ENCODE data around the gene NLK. TPM values are rescaled to one million over a fixed set of nuclear protein-coding genes. Genes with fewer than 3 reads are reported as not detected.
"Not testable (repeated sequence)": the region's sequence is repeated elsewhere in the genome, so short reads cannot be mapped to it uniquely, and the experiment has no call there.

NLK gene
- polyA plus RNA-seq, 2 donors: 3.1 to 4.4 TPM

DNA sequence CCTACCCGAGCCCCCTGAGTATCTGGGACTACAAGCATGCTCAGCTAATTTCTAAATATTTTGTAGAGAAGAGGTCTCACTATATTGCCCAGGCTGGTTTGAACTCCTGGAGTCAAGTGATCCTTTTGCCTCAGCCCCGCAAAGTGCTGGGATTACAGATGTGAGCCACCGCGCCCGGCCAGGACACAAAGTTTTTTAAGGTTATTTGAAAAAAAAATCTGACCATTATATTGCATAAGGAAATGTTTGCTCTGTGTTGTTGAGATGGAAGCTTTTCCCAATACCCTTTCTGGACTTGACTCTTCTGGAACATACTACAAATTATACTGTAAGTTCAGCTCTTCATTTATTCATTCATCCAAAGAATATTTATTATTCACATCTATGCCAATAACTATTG lies 143.2 kb downstream of the NLK start:
- no peak overlapping the region for H3K27ac ChIP-seq (ENCODE audit: low read depth in 2 of 2, low read length in 1 of 2)
- no peaks in the 10 kb centered on the region for H3K36me3 ChIP-seq (ENCODE audit: control insufficient read depth in 2 of 2, insufficient read depth in 2 of 2, low read length in 1 of 2)
- H3K27me3 ChIP-seq (ENCODE audit: control insufficient read depth in 1 of 2, insufficient read depth in 2 of 2, low read length in 2 of 2): no peaks in the 10 kb centered on the region
- 96 to 97% methylated on average over 5 of the region's 5 CpGs for WGBS, 2 donors
- H3K4me1 ChIP-seq (ENCODE audit: control insufficient read depth in 2 of 2, insufficient read depth in 2 of 2, low read length in 1 of 2): no peaks in the 10 kb centered on the region
- no peaks in the 10 kb centered on the region for H3K9me3 ChIP-seq (ENCODE audit: control insufficient read depth in 2 of 2, insufficient read depth in 1 of 2, low read depth in 1 of 2, low read length in 1 of 2)
- H3K4me3 ChIP-seq (ENCODE audit: low read depth in 1 of 2, low read length in 2 of 2): no peak overlapping the region

DNA sequence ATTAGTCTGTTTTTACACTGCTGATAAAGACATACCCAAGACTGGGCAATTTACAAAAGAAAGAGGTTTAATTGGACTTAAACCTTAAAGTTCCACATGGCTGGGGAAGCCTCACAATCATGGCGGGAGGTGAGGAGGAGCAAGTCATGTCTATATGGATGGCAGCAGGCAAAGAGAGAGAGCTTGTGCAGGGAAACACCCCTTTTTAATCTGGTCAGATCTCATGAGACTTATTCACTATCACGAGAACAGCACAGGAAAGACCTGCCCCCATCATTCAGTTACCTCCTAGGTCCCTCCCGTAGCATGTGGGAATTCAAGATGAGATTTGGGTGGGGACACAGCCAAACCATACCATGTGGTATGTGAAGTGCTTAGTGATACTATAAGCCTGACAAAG lies 144.0 kb downstream of the NLK start:
- WGBS, 2 donors: 97 to 100% methylated on average over 3 of the region's 3 CpGs
- not testable (repeated sequence) for H3K27ac ChIP-seq (ENCODE audit: low read depth in 2 of 2, low read length in 1 of 2); H3K4me3 ChIP-seq (ENCODE audit: low read depth in 1 of 2, low read length in 2 of 2)

DNA sequence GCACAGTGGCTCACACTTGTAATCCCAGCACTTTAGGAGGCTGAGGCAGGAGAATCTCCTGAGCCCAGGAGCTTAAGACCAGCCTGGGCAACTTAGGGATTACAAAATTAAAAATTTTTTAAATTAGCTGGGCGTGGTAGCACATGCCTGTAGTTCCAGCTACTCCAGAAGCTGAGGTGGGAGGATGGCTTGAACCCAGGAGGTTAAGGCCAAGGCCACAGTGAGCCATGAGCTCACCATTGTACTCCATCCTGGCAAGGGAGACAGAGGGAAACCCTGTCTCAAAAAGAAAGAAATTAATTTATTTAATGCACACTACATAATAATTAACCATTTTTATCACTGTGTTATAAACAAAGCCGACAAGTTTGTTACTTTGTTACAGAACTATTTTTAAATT lies 145.5 kb downstream of the NLK start:
- H3K4me3 ChIP-seq (ENCODE audit: low read depth in 1 of 2, low read length in 2 of 2): no peak overlapping the region
- no peaks in the 10 kb centered on the region for H3K27me3 ChIP-seq (ENCODE audit: control insufficient read depth in 1 of 2, insufficient read depth in 2 of 2, low read length in 2 of 2)
- WGBS, 2 donors: 70 to 80% methylated on average over 2 of the region's 2 CpGs
- no peaks in the 10 kb centered on the region for H3K9me3 ChIP-seq (ENCODE audit: control insufficient read depth in 2 of 2, insufficient read depth in 1 of 2, low read depth in 1 of 2, low read length in 1 of 2)
- no peak overlapping the region for H3K27ac ChIP-seq (ENCODE audit: low read depth in 2 of 2, low read length in 1 of 2)
- H3K36me3 ChIP-seq (ENCODE audit: control insufficient read depth in 2 of 2, insufficient read depth in 2 of 2, low read length in 1 of 2): no peaks in the 10 kb centered on the region
- H3K4me1 ChIP-seq (ENCODE audit: control insufficient read depth in 2 of 2, insufficient read depth in 2 of 2, low read length in 1 of 2): no peaks in the 10 kb centered on the region

More for the DNA sequence above, 144.0 kb downstream of the NLK start:
- not testable (repeated sequence) for H3K4me1 ChIP-seq (ENCODE audit: control insufficient read depth in 2 of 2, insufficient read depth in 2 of 2, low read length in 1 of 2); H3K9me3 ChIP-seq (ENCODE audit: control insufficient read depth in 2 of 2, insufficient read depth in 1 of 2, low read depth in 1 of 2, low read length in 1 of 2); H3K27me3 ChIP-seq (ENCODE audit: control insufficient read depth in 1 of 2, insufficient read depth in 2 of 2, low read length in 2 of 2); H3K36me3 ChIP-seq (ENCODE audit: control insufficient read depth in 2 of 2, insufficient read depth in 2 of 2, low read length in 1 of 2)

DNA sequence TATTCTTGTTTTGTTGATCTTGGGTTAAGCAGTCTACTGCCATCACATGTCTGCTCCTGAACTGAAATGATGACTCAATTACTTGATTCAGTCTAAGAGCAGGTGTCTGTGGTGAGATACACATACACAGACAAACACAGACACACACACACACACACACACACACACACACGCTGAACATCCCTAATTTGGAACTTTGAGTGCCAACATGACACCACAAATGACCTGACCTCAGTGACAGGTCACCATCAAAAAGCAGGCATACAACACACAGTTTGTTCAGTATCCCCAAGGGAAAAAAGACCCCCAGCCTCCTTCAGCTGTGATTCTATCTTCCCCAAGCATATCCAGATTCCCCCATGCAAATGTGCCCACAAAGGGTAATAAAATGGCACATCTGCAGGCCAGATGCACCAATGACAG lies 146.4 kb downstream of the NLK start:
- no peaks in the 10 kb centered on the region for H3K9me3 ChIP-seq (ENCODE audit: control insufficient read depth in 2 of 2, insufficient read depth in 1 of 2, low read depth in 1 of 2, low read length in 1 of 2)
- H3K27ac ChIP-seq (ENCODE audit: low read depth in 2 of 2, low read length in 1 of 2): no peak overlapping the region
- no peaks in the 10 kb centered on the region for H3K27me3 ChIP-seq (ENCODE audit: control insufficient read depth in 1 of 2, insufficient read depth in 2 of 2, low read length in 2 of 2)
- no peaks in the 10 kb centered on the region for H3K4me1 ChIP-seq (ENCODE audit: control insufficient read depth in 2 of 2, insufficient read depth in 2 of 2, low read length in 1 of 2)
- no peaks in the 10 kb centered on the region for H3K36me3 ChIP-seq (ENCODE audit: control insufficient read depth in 2 of 2, insufficient read depth in 2 of 2, low read length in 1 of 2)
- WGBS, 2 donors: 47 to 50% methylated on average over 1 of the region's 1 CpG
- no peak overlapping the region for H3K4me3 ChIP-seq (ENCODE audit: low read depth in 1 of 2, low read length in 2 of 2)

DNA sequence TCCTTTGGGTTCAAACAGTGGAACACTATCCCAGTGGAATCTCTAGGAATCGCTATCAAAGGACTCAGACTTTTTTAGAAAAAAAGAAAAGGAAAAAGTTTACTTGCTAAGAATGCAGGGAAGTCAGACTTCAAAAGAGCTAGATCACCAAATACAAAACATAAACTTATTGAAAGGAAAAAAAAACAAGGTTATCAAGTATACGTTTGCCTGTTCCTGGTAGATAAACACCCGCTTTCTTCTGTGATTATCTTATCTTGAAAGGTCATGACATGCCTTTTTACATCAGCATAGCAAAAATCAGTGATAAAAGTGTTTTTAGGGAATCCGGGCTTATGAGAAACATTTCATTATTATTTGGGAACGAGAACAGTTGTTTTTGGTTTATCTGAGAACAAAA lies 147.2 kb downstream of the NLK start:
- no peaks in the 10 kb centered on the region for H3K36me3 ChIP-seq (ENCODE audit: control insufficient read depth in 2 of 2, insufficient read depth in 2 of 2, low read length in 1 of 2)
- WGBS, 2 donors: 63 to 74% methylated on average over 5 of the region's 5 CpGs
- H3K4me3 ChIP-seq (ENCODE audit: low read depth in 1 of 2, low read length in 2 of 2): no peak overlapping the region
- H3K9me3 ChIP-seq (ENCODE audit: control insufficient read depth in 2 of 2, insufficient read depth in 1 of 2, low read depth in 1 of 2, low read length in 1 of 2): no peaks in the 10 kb centered on the region
- no peaks in the 10 kb centered on the region for H3K27me3 ChIP-seq (ENCODE audit: control insufficient read depth in 1 of 2, insufficient read depth in 2 of 2, low read length in 2 of 2)
- H3K27ac ChIP-seq (ENCODE audit: low read depth in 2 of 2, low read length in 1 of 2): no peak overlapping the region
- no peaks in the 10 kb centered on the region for H3K4me1 ChIP-seq (ENCODE audit: control insufficient read depth in 2 of 2, insufficient read depth in 2 of 2, low read length in 1 of 2)

DNA sequence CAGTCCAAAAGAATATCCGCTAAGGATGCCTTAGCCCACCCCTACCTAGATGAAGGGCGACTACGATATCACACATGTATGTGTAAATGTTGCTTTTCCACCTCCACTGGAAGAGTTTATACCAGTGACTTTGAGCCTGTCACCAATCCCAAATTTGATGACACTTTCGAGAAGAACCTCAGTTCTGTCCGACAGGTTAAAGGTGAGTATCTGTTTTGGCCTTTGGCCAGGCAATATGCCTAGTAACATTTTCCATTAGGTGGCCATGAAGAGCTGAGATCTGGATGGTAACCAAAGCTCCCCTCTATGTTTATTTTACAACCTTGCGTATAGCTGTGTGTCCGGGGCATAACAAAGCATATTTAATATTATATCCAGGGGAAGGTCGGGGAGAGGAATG lies 148.5 kb downstream of the NLK start:
- Histone ChIP-seq H3K4me1 (ENCODE audit: control insufficient read depth in 2 of 2, insufficient read depth in 2 of 2, low read length in 1 of 2) (no peaks in the 10 kb centered on the region), H3K27ac (ENCODE audit: low read depth in 2 of 2, low read length in 1 of 2) (no peak overlapping the region), H3K36me3 (ENCODE audit: control insufficient read depth in 2 of 2, insufficient read depth in 2 of 2, low read length in 1 of 2) (peaks cover 0 to 2% of the 10 kb centered on the region in 2 donors), H3K9me3 (ENCODE audit: control insufficient read depth in 2 of 2, insufficient read depth in 1 of 2, low read depth in 1 of 2, low read length in 1 of 2) (no peaks in the 10 kb centered on the region), H3K4me3 (ENCODE audit: low read depth in 1 of 2, low read length in 2 of 2) (no peak overlapping the region), H3K27me3 (ENCODE audit: control insufficient read depth in 1 of 2, insufficient read depth in 2 of 2, low read length in 2 of 2) (no peaks in the 10 kb centered on the region)
- WGBS, 2 donors: 90 to 95% methylated on average over 8 of the region's 8 CpGs

DNA sequence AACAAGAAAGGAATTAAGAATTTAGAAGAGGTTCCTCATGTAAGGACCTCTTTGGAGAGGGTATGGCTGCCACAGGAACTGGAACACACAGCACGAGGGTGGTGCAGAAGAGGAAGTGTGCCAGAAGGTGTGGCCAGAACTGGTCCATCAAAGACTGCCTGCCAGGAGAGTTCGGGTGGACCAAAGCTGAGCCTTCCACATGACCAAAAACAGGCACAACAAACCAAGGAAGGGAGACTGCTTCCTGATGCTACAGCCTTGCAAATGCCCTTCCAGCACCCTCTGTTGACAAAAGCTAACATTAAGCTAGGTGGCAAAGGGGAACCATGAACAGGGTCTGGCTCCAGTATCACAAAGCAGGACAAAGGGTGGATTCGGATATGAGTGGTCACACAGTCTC lies 150.8 kb downstream of the NLK start:
- H3K27me3 ChIP-seq (ENCODE audit: control insufficient read depth in 1 of 2, insufficient read depth in 2 of 2, low read length in 2 of 2): no peaks in the 10 kb centered on the region
- H3K9me3 ChIP-seq (ENCODE audit: control insufficient read depth in 2 of 2, insufficient read depth in 1 of 2, low read depth in 1 of 2, low read length in 1 of 2): no peaks in the 10 kb centered on the region
- H3K27ac ChIP-seq (ENCODE audit: low read depth in 2 of 2, low read length in 1 of 2): no peak overlapping the region
- no peak overlapping the region for H3K4me3 ChIP-seq (ENCODE audit: low read depth in 1 of 2, low read length in 2 of 2)
- WGBS, 2 donors: 42 to 50% methylated on average over 3 of the region's 3 CpGs
- no peaks in the 10 kb centered on the region for H3K4me1 ChIP-seq (ENCODE audit: control insufficient read depth in 2 of 2, insufficient read depth in 2 of 2, low read length in 1 of 2)
- H3K36me3 ChIP-seq (ENCODE audit: control insufficient read depth in 2 of 2, insufficient read depth in 2 of 2, low read length in 1 of 2): peaks cover 0 to 2% of the 10 kb centered on the region in 2 donors

DNA sequence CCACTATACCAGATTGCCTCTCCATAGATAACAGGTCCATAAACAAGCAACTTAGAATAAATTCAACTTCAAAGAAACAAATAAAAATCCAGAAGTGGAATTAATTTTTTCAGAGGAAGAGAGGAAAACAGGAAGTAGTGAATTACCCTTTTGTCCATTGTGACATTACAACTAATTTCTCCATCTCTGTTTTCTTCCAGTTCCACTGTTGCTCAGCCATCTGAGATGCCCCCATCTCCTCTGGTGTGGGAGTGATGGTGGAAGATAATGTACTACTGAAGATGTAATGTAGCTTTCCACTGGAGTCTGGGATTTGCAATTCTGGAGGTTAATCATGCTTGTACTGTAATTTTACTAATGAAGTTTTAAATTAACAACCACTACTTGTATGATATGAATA lies 151.9 kb downstream of the NLK start:
- Histone ChIP-seq H3K27ac (ENCODE audit: low read depth in 2 of 2, low read length in 1 of 2) (no peak overlapping the region), H3K36me3 (ENCODE audit: control insufficient read depth in 2 of 2, insufficient read depth in 2 of 2, low read length in 1 of 2) (peaks cover 0 to 2% of the 10 kb centered on the region in 2 donors), H3K9me3 (ENCODE audit: control insufficient read depth in 2 of 2, insufficient read depth in 1 of 2, low read depth in 1 of 2, low read length in 1 of 2) (no peaks in the 10 kb centered on the region), H3K4me1 (ENCODE audit: control insufficient read depth in 2 of 2, insufficient read depth in 2 of 2, low read length in 1 of 2) (no peaks in the 10 kb centered on the region), H3K4me3 (ENCODE audit: low read depth in 1 of 2, low read length in 2 of 2) (no peak overlapping the region), H3K27me3 (ENCODE audit: control insufficient read depth in 1 of 2, insufficient read depth in 2 of 2, low read length in 2 of 2) (no peaks in the 10 kb centered on the region)

DNA sequence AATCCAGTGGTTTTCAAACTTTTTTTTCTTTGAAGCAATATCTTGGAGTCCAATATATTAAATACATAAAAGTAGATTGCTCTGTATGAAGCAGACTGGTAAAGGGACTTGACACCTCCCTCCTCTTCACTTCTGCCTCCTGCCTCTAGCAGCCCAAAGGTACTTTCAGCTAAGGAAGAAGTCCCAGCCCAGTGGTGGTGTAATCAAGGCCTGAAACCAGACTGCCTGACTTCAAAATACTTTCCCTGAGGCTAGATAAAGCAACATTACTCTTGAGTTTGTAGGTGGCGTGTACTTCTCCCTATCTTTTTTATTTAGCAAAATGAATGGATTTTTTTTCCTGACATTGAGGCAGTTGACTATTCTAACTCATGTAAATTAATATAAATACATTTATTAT lies 154.2 kb downstream of the NLK start:
- Histone ChIP-seq H3K9me3 (ENCODE audit: control insufficient read depth in 2 of 2, insufficient read depth in 1 of 2, low read depth in 1 of 2, low read length in 1 of 2) (no peaks in the 10 kb centered on the region), H3K27me3 (ENCODE audit: control insufficient read depth in 1 of 2, insufficient read depth in 2 of 2, low read length in 2 of 2) (no peaks in the 10 kb centered on the region), H3K4me3 (ENCODE audit: low read depth in 1 of 2, low read length in 2 of 2) (no peak overlapping the region), H3K4me1 (ENCODE audit: control insufficient read depth in 2 of 2, insufficient read depth in 2 of 2, low read length in 1 of 2) (no peaks in the 10 kb centered on the region), H3K27ac (ENCODE audit: low read depth in 2 of 2, low read length in 1 of 2) (no peak overlapping the region), H3K36me3 (ENCODE audit: control insufficient read depth in 2 of 2, insufficient read depth in 2 of 2, low read length in 1 of 2) (peaks cover 0 to 2% of the 10 kb centered on the region in 2 donors)
- WGBS, 2 donors: 90 to 95% methylated on average over 1 of the region's 1 CpG

DNA sequence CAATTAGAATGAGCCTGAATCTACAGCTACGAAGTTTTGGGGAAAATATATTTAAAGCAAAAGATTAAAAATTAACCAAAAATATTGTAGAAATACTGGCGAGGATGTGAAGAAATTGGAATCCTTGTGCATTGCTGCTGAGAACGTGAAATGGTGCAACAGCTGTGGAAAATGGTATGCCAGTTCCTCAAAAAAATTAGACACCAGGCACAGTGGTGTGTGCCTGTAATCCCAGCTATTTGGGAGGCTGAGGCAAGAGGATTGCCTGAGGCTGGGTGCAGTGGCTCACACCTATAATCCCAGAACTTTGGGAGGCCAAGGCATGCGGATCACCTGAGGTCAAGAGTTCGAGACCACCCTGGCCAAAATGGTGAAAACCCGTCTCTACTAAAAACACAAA lies 156.6 kb downstream of the NLK start:
- Histone ChIP-seq H3K4me1 (ENCODE audit: control insufficient read depth in 2 of 2, insufficient read depth in 2 of 2, low read length in 1 of 2) (no peaks in the 10 kb centered on the region), H3K36me3 (ENCODE audit: control insufficient read depth in 2 of 2, insufficient read depth in 2 of 2, low read length in 1 of 2) (peaks cover 0 to 2% of the 10 kb centered on the region in 2 donors), H3K27me3 (ENCODE audit: control insufficient read depth in 1 of 2, insufficient read depth in 2 of 2, low read length in 2 of 2) (no peaks in the 10 kb centered on the region), H3K4me3 (ENCODE audit: low read depth in 1 of 2, low read length in 2 of 2) (no peak overlapping the region), H3K9me3 (ENCODE audit: control insufficient read depth in 2 of 2, insufficient read depth in 1 of 2, low read depth in 1 of 2, low read length in 1 of 2) (no peaks in the 10 kb centered on the region), H3K27ac (ENCODE audit: low read depth in 2 of 2, low read length in 1 of 2) (no peak overlapping the region)
- 94 to 95% methylated on average over 6 of the region's 6 CpGs for WGBS, 2 donors
